ENCODE results near the gene CFAP161.

Gene CFAP161, protein sequence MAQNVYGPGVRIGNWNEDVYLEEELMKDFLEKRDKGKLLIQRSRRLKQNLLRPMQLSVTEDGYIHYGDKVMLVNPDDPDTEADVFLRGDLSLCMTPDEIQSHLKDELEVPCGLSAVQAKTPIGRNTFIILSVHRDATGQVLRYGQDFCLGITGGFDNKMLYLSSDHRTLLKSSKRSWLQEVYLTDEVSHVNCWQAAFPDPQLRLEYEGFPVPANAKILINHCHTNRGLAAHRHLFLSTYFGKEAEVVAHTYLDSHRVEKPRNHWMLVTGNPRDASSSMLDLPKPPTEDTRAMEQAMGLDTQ

DNA sequence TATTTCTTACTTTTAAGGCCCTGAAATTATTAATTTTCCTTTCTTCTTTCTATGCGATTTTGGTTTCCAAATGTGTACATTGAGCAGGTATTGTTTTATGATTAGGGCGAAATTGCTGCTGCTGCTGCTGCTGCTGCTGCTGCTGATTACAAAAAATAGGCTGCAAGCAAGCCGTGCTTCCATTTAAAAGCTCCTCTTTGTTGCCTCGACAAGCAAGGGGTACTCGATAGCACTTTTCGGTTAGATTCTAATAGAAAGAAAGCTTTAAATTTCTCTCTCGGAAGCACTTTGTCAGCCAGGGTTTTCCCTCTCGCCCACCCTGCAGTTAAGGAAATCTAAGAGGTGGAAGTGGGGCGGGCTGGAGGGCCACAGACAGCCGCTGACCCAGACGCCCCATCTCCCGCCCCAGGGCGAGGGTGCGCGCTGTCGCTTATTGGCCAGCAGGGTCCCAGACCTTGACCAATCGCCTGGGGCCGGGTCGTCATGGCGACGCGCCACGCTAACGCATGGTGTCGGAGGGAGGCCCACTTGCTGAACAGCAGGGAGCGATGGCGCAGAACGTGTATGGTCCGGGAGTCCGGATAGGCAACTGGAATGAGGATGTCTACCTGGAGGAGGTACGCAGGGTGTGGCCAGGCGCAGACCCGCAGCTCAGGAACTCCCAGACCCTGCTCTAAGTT lies at the start of gene CFAP161:
Gene CFAP161 (plus strand): TSS at position 489 of the 680 bp plus-strand sequence. CDS start 60 bp downstream, at position 549.
- DNase-seq = no peak

DNA sequence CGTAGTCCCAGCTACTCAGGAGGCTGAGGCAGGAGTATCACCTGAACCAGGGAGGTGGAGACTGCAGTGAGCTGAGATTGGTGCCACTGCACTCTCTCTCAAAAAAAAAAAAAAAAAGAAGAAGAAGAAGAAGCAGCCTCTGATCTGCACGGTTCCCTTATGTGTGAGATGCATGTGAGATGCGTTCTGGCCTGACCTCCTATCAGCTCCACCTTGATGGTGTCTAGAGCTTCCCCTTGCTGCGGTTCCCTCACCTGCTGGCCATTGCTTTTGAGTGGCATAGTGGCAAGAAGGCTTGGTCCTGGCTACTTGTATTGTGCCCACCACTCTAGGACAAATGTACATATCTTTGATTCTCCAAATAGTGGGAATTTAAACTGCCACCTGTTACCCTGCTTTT lies 49.4 kb upstream of the CFAP161 start:
- no peak for DNase-seq

DNA sequence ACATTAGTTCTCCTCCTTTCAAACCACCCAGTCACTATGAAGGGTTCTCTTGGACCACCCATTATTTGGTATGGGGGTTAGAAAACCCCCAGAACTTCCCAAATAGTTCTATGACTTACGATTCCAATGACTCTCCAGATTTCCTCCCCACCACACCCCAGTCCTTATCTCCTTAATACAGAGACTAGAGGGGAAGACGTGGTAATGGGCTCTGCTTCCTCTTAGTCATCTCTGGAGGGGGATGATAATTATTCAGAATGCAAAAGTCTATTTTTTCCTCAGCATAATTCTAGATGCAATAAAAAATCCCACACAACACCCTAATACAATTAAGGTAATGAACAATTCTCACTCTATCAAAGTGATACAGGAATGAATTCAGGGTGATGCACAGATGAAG lies 48.9 kb upstream of the CFAP161 start:
- no peak for DNase-seq

DNA sequence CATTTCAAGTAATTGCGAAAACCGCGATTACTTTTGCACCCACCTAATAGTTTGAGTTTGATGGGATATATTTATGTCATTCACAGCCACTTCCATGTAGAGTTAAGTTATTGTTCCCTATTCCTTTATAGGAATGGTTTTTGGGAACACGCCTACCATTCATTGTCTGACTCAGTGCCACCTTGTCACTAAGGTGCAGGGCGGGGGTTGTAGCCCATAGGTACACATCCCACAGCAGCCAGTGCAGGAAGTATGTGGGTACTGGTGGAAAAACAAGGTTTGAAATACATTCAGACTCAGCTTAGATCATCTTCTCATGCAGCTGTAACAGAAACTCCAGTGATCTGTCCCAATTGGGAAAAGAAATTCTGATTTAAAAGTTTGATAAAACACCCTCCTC lies 48.2 kb upstream of the CFAP161 start:
- no peak for DNase-seq

DNA sequence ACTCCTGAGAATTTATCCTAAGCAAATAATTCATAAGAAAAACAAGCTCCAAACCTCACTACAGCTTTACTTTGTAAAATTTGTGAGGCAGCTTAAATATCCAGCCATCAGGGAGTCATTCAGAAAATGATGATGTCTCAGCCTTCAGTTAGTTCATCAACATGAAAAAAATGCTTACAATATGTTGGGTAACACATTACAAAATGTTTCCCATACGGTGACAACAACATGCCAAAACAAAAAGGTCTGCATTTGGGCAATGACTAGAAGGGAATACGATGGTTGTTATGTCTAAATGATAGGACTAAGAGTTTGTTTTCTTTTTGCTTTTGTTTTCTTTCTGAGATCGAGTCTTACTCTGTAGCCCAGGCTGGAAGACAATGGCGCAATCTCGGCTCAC lies 47.0 kb upstream of the CFAP161 start:
- DNase-seq = no peak

DNA sequence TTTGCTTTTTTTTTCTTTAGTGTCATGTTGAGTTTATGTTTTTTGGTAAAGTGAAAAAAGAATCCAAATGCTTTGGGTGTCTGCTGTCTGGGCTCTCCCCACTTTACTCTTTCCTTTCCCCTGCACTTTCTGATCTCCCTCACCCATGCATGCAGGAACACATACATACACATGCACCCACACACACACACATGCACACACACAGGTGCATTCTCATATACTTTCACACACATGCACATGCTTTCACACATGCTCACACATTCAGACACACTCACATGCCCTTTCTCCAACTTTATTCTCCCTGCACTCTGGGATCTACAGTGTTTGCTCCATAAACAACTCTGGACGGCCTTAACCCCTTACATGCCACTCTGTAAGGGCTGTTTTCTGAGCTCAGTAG lies 46.4 kb upstream of the CFAP161 start:
- DNase-seq = no peak

DNA sequence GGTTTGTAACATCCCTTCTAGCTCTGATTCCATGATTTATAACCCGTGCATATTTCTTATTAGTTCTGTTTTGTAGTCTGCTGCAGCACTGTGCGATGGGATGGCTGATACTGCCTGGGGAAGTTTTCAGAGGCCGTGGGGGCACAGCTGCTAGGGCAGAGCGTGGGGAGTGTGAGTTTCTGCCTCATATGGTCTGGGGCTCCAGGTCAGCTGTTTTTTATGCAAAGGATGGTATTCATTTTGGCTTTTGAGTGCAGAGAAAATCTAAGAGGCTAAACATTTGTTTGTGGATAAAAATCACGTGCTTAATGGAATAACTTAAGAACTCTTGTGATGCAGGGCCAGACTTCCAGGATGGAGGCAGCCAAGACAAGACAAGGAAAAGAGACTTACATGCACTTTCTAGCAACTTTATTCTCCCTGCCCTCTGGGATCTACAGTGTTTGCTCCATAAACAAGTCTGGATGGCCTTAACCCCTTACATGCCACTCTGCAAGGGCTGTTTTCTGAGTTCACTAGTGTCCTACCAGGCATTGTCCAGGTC lies 45.5 kb upstream of the CFAP161 start:
- no peak for DNase-seq

DNA sequence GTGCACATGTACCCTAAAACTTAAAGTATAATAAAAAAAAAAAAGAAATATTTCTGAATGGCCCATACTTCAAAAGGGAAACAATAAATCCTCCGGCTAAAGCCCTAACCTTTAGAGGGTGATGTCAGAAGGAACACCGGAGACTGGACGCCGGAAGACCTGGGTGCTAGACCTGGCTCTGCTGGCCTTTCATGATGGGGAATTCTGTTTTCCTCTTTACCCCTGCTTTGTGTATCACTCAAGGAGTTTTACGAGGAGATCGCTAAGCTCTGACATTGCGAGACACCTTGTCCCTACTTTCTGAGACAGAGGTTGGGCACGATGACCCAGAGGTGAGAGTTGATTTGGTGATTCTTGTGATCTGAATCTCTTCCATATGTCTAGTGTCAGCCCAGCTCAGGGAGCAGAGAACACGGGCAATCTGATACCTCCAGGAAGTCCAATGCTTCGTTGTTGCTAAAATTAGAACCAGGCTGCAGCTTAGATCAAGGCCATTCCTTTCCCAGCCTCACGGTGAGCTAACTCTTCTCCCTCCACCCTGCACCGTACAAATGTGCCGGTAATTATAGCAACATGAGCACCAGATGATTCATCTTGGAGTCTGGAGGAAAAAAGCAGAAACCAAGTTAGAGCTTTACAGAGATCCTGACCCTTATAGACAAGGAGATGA lies 42.0 kb upstream of the CFAP161 start:
- DNase-seq = peak; percentile 59 to 65

DNA sequence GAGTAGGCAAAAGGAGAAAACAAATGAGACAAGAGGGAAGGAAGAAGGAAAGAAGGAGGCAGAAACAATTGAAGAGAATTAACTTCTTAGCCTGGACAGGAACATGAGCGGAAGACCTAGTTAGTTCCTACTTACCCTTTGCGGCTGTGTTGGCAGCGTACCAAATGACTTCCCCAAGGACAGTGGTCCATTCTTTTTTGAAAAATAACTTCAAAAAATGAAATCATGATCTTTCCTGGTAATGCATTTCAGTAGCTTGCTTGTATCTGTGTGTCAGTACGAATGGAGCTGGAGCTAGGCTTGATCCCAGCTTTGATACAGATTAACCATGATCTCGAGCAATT lies 41.5 kb upstream of the CFAP161 start:
- peak; percentile 59 to 65 for DNase-seq

DNA sequence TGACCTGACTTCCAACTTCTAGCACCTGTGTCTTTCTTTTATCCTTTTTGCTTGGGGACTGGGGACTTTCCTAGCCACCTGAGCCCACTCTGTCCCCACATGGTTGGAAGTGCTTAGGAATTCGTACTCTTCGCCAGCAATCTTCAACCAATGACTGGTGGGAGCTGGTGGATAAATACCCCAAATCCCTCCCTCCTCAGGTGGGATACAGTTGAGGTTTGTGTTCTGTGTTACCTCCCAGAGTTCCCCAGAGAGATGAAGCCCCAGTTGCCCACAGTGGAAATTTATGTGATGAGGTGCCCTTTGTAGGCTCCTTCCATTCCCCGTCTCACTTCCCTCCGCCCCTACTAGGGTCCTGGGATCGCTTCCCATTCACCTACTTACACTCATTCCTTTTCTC lies 40.1 kb upstream of the CFAP161 start:
- no peak for DNase-seq

DNA sequence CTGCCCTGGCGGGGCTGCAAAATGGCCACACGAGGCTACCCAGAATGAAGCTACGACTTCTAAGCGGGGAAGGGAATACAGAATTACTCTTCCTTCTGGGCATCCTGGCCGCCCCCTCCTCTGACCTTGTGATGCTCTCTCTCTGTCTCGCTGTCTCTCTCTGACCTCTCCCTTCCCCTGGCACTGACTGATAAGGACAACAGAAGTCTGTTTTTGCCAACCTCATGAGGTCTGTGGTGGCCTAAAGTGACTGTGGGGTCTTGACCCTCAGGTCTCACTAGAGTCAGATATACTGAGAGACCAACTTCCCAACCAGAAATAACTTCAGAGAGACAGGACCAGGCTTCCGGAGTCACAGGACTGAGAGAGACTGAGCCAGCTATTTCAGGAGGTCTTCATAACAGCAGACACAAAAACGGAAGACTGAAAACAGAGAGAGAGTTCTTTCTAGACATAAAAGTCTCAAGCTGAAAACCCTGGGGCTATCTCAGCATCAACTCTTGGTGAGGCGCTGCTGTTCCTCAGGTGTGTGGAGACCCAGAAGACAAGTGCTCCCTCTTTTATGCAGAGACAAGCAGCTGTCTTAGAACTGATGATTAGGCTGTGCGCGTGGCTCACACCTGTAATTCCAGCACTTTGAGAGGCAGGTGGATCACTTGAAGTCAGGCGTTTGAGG lies 38.2 kb upstream of the CFAP161 start:
- DNase-seq = peak in 1 of 2 experiments; percentile 7

DNA sequence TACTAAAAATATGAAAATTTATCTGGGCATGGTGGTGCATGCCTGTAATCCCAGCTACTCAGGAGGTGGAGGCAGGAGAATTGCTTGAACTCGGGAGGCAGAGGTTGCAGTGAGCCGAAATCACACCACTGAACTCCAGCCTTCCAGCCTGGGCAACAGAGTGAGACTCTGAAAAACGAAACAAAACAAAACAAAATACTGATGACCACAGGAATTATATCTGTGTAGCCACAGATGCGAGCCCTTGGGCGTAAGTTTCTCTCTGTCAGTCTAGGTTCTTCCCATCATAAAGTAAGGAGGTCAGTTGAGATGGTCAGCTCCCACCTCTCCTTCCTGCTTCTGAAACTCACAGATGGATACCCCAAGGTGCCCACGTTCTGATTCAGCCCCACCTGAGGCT lies 37.7 kb upstream of the CFAP161 start:
- DNase-seq = no peak

DNA sequence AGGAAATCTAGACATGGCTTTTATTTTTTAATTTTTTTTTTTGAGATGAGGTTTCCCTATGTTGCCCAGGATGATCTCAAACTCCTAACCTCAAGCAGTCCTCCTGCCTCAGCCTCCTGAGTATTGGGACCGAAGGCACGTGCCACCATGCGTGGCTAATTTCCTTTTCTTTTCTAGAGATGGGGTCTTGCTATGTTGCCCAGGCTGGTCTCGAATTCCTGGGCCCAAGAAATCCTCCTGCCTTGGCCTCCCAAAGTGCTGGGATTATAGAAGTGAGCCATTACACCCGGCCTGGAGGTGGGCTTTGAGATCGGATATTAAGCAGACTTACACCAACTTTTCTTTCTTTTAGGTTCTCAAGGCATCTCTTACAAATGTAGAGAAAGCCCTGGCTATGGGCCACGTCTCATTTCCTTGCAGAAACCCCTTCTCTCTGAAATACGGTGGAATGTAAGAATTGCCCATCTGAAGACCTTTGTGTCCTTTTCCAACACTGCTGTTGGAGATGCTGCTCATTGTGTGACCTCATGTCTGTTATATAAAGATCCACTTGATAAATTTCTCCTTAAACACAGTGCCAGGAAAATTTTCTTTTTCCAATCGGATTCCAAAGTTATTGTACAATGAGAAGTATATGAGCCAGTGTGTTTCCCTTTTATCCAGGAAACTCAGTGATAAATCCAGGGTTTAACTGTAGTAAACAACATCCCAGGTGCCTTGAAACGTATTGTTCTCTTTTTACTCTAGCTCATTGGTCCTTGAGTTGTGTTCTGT lies 36.8 kb upstream of the CFAP161 start:
- DNase-seq = no peak

DNA sequence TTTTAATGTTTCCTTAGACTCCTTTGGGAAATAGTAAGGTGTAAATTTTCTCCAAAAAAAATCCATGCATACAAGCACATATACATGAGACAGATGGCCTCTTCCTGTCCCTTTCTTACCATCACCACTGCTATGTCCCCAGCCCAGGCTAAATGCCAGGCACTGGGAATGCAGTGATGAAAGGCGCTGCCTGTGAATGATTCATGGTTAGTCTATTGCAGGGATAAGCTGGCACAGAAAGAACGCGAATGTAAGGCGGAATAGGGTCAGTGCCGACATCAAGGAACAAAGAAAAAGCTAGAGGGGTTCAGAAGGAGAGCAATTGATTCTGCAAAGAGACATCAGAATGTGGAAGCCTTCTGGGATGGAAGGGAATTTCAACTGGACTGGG lies 36.2 kb upstream of the CFAP161 start:
- DNase-seq = no peak

DNA sequence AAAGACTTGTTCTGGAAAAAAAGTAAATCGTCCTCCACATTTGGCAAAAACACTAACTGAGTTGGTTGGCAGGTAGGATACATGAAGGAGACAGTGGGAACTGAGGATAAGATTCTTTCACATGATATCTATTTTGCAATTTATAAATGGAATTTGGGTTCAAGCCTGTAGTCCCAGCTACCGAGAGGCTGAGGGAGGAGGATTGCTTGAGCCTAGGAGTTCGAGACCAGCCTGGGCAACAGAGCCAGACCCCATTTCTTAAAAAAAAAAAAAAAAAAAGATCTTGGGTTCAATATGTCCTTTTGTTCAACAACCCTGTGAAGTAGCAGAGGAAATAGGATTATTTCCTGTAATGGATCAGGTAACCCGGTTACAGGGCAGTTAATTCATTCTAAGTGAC lies 35.7 kb upstream of the CFAP161 start:
- DNase-seq = no peak

DNA sequence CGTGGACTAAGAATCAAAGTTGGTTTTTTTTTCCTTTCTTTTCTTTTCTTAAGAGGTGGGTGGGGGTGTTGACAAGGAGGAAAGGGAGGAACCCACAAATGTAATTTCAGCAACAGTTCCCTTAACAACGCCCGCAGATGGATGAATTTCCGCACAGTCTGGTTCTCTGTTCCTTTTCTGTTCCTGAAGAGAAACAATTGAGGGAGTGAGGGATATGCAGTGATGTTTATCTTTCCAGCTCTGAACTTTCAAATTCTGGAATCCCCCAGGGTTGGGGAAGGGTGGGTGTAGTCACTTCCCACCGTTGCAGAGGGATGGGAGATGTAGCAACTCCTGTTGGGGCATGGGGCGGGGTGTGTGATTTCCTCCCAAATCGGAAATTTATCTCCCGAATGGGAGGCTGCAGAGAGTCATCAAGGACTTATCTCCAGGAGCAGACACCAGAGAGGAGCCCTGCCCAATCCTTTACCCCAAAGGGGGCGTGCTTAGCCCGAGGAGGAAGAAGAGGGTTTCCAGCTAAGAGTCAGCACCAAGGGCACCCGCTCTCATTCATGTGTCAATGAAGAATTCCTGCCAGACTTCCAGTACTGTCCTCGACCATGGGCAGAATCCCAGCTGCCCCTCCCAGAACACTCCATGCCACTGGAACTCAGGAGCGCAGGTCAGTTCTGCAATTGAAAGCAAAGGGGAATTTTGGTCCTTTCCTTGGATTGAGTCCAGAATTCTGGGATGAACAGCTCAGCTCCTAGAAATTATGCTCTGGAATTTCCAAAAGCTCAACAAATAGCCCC lies 35.0 kb upstream of the CFAP161 start:
- peak; percentile 75 to 82 for DNase-seq

DNA sequence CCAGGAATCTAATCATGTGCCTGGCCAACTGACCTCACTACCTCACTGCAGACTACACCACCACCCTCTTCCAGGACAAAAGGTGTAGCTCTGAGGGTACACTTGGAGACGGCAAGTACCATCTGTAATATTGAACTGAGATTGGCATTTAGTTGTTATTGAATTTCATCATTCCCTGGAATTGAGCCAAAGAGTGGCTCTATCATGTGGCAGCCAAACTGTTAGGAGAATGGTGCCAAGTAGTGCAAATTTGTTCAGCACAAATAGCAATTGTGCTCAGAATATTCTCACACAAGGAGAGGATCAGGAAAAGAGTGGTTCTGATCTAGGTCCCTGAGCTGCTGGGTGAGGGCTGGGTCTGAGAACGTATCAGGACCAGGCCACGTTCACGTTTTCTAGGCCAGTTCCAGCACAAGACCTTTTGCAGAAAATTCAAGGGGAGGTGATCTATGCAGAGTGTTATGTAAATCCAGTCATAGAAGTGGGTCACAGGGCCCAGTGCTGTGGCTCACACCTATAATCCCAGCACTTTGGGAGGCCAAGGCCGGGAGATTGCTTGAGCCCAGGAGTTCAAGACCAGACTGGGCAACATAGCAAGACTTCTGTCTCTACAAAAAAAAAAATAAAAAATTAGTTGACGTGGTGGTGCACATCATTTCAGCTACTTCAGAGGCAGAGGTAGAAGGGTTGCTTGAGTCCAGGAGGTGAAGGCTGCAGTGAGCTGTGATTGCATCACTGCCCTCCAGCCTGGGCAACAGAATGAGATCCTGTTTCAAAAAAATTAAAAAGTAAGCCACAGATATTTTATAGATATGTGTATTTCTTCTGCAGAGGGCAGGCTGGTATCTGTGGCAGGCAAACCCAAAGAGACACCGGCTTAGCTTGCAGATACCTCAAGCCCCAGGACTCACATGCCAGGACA lies 31.9 kb upstream of the CFAP161 start:
- DNase-seq = no peak

DNA sequence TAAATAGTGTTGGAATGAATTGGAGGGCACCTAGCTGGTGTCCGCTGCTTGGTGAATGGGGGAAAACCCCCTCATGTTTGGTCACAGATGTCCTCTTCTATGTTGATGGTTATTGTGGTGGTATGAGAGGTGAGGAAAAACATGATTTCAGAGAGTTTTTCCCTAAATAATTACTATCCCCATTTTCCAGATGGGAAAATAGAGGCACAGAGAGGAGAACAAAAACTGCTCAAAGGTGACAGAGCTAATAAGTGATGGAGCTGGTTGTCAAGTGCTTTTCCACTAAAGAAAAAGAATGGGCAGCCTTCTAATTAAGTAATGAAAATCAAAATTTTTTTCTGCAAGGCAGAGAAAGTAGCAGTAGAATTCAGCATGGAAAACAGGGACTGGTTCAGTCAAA lies 30.2 kb upstream of the CFAP161 start:
- no peak for DNase-seq

DNA sequence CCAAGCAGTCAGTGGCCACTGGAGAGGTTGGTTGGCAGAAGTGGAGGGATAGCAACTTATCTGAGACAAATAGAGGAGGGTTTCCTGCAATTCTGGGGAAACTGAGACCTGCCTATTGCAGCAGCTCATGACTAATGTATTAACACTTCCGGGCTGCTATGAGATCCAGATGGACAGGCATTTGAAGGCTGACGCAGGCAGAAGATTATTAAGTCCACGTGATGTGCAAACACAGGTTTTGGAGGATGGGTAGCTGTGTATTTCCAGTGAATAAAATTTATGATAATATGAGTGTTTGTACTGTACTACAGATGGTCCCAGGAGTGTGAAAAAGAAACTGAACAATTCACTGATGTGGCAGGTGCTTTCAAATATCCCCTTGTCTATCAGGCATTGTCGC lies 28.5 kb upstream of the CFAP161 start:
- DNase-seq = no peak

DNA sequence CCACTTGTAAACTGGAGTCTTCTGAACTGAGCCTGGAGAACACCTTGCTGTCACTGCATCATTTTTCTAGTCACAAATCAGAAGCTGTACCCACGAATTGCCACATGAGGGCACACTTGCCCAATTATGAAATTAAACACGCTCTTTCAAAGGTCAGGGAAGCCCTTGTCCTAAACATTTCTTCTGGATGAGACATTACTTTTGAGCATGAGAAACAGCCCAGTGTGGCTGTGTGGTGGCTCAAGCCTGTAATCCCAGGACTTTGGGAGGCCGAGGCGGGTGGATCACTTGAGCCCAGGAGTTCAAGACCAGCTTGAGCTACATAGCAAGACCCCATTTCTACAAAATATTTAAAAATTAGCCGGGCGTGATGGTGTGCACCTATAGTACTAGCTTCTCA lies 27.5 kb upstream of the CFAP161 start:
- DNase-seq = peak; percentile 65 to 78

DNA sequence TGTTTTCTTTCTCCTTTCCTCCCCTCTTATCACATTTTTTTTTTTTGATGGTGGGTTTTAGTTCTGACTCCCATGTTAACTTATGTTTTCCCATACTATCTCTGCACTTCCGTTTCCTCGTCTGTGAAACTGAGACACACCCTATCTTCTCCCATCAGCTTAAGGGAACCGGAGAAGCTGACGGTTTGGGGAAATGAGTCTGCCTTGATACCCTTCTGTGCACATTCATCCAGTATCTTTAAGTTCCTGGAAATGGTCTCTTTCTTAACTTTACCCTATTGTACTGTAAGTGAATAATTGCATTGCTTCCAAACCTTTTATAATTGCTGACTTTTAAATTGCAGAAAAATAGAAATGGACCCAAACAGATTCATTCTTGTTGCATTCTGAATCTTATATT lies 26.2 kb upstream of the CFAP161 start:
- no peak for DNase-seq
